Body of pancreas (tissue), 4 donors: ENCODE results near the gene RASSF5.

Experiments used
- CTCF ChIP-seq, 7 experiments: fragments of 450-650 bp in 4 of 7; fragments of 200-600 bp in 3 of 7; sonication (generic) in 3 of 7; IDR thresholded peaks; one replicate each; pipeline ENCODE4 v1.5.1; 2016 to 2019; ENCODE audit warnings: antibody characterized with exemption in 7 of 7
- POLR2A ChIP-seq, 3 donors: fragments of 450-650 bp; IDR thresholded peaks; one replicate each; pipeline ENCODE4 v1.6.1; 2016; ENCODE audit warnings: antibody characterized with exemption in 3 of 3, mild to moderate bottlenecking in 2 of 3

GRCh38 chr1:206554701-206555472 lies 47.6 kb downstream of the RASSF5 start:
- TF ChIP-seq POLR2A (IDR thresholded peaks at IDR 0.05) (no peak), CTCF (IDR thresholded peaks at IDR 0.05) (no peak)
